ENCODE results near the gene CST1.
A peak's percentile ranks its signal among the peaks of the same experiment; 100 is the strongest.
"Not testable (repeated sequence)": the region's sequence is repeated elsewhere in the genome, so short reads cannot be mapped to it uniquely, and the experiment has no call there.

CST1 gene

GRCh38 chr20:23754731-23755130, 4.0 kb upstream of the CST1 start:
- DNase-seq (ENCODE audit: low spot score) = no peak

- DNase-seq (ENCODE audit: low spot score) = peak; percentile 11
These were observed 2.9 kb upstream of the CST1 start for GRCh38 chr20:23753589-23753988.

GRCh38 chr20:23753194-23753548, 2.4 kb upstream of the CST1 start:
- DNase-seq (ENCODE audit: low spot score) = no peak

- DNase-seq (ENCODE audit: low spot score) = no peak
These were observed 1.9 kb upstream of the CST1 start for GRCh38 chr20:23752481-23753193.

- no peak for DNase-seq (ENCODE audit: low spot score)
These were observed 1.3 kb upstream of the CST1 start for GRCh38 chr20:23752019-23752418.

- no peak for DNase-seq (ENCODE audit: low spot score)
These were observed 989 bp downstream of the CST1 start for GRCh38 chr20:23749746-23750145.

GRCh38 chr20:23748975-23749374, 1.8 kb downstream of the CST1 start:
- DNase-seq (ENCODE audit: low spot score) = not testable (repeated sequence)

- not testable (repeated sequence) for DNase-seq (ENCODE audit: low spot score)
These were observed 3.2 kb downstream of the CST1 start for GRCh38 chr20:23747551-23747950.

- DNase-seq (ENCODE audit: low spot score) = not testable (repeated sequence)
These were observed 3.6 kb downstream of the CST1 start for GRCh38 chr20:23747092-23747491.

GRCh38 chr20:23746321-23746720, 4.4 kb downstream of the CST1 start:
- DNase-seq (ENCODE audit: low spot score) = no peak

GRCh38 chr20:23745247-23745646, 5.5 kb downstream of the CST1 start:
- DNase-seq (ENCODE audit: low spot score) = no peak

- no peak for DNase-seq (ENCODE audit: low spot score)
These were observed 5.9 kb downstream of the CST1 start for GRCh38 chr20:23744817-23745216.

GRCh38 chr20:23735391-23735790, 15.3 kb downstream of the CST1 start:
- DNase-seq (ENCODE audit: low spot score) = not testable (repeated sequence)

GRCh38 chr20:23734949-23735348, 15.8 kb downstream of the CST1 start:
- DNase-seq (ENCODE audit: low spot score) = not testable (repeated sequence)

GRCh38 chr20:23734440-23734839, 16.3 kb downstream of the CST1 start:
- DNase-seq (ENCODE audit: low spot score) = not testable (repeated sequence)

- peak; percentile 16 for DNase-seq (ENCODE audit: low spot score)
These were observed 23.7 kb downstream of the CST1 start for GRCh38 chr20:23727016-23727415.

- no peak for DNase-seq (ENCODE audit: low spot score)
These were observed 25.6 kb downstream of the CST1 start for GRCh38 chr20:23725102-23725501.

- peak; percentile 27 for DNase-seq (ENCODE audit: low spot score)
These were observed 27.0 kb downstream of the CST1 start for GRCh38 chr20:23723659-23724307.

GRCh38 chr20:23722851-23723250, 27.9 kb downstream of the CST1 start:
- not testable (repeated sequence) for DNase-seq (ENCODE audit: low spot score)

GRCh38 chr20:23721962-23722361, 28.8 kb downstream of the CST1 start:
- no peak for DNase-seq (ENCODE audit: low spot score)

GRCh38 chr20:23719351-23719750, 31.4 kb downstream of the CST1 start:
- DNase-seq (ENCODE audit: low spot score) = not testable (repeated sequence)

- not testable (repeated sequence) for DNase-seq (ENCODE audit: low spot score)
These were observed 39.0 kb downstream of the CST1 start for GRCh38 chr20:23711778-23712177.

GRCh38 chr20:23710771-23711170, 40.0 kb downstream of the CST1 start:
- DNase-seq (ENCODE audit: low spot score) = no peak

GRCh38 chr20:23705895-23706294, 44.8 kb downstream of the CST1 start:
- no peak for DNase-seq (ENCODE audit: low spot score)

Data from kidney tubule cell (primary cell).